ENCODE results near the gene ATE1.
"Not testable (repeated sequence)": the region's sequence is repeated elsewhere in the genome, so short reads cannot be mapped to it uniquely, and the experiment has no call there.

ATE1 gene

DNA sequence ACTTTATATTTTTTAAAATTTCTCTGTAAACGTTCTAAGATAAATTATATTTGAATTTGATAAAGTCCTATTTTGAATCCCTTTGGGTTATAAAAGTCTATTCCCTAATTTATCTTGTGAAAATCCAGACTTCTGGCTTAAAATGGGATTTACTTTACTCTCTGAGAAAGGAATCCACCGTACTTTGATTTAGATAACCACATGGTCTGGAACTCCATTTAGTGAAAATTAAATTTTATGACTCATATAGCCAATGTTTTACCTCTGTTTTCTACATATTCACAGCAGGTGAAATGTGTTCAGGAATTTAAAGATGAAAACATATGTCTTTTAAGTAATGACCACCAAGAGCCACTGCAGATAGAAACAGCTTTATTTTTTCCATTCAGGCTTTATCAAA is 187.8 kb downstream of the ATE1 start:
- no peak for DNase-seq (ENCODE audit: low read depth, low spot score)

DNA sequence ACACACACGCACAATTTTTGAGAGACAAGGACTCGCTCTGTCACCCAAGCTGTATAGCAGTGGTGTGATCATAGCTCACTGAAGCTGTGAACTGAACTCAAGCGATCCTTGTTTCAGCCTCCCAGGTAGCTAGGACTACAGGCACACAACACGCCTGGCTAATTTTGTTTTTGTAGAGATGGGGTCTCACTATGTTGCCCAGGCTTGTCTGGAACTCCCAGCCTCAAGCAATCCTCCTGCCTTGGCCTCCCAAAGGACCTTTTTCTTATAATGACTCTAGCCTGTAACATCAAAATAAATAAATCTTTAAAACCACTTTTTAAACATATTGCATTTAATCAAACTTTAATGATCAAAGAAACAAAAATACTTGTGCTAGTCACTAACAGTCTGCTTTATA is 188.7 kb downstream of the ATE1 start:
- no peak for DNase-seq (ENCODE audit: low read depth, low spot score)

DNA sequence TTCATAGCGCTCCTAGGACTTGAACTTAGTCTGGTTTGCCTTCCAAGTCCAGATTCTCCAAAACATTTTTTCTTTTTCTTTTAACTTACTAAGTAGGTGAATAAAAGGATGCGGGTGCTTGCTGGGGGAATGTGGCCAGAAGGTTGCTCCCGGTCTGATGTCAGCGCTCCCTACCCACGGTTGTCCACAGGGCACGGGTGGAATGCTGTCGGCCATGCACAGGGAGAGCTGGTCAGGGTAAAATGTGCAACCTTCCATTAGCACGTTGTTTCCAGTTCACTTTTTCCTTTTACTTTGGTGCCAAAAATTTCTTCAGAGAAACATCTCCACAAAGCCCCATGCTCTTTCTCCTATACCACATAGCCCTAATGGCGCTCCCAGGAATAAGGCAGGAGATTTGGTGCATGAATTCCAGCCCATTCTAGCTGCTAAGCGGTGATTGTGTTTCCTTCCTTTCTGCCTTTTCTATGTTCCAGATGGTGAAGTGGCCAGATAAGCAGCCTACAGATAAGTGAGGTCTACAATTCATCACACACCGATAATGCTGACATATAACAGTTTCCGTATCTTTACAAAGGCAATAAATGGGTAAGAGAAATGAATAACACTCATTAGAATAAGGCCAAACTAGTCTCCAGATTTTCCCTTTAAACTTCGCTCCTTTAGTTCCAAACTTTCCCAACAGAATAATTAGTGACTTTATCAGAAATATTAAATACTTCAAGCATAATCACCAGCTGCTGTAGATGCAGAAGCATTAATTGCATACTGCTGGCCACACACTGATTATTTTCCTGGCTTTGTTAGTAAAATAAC is 191.3 kb downstream of the ATE1 start:
- no peak for DNase-seq (ENCODE audit: low read depth, low spot score)

DNA sequence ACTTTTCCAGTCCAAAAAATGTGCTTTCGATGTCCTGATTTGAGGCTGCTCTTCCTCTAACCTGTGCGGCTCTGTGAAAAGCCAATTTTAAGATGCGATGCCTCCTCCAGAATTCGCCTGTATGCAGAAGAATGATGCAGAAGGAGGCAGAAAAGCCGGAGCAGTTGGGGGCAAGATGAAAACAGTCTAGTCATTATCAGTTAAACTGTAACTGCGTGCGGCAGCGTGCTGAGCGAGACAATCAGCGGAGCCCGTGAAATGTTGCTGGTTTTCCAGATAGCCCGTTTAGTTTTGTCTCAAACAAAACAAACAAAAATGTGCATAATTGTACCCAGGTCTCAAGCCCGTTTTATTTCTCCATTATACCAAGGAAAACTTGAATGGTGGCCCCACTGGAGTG is 192.6 kb downstream of the ATE1 start:
- DNase-seq (ENCODE audit: low read depth, low spot score), result no peak

DNA sequence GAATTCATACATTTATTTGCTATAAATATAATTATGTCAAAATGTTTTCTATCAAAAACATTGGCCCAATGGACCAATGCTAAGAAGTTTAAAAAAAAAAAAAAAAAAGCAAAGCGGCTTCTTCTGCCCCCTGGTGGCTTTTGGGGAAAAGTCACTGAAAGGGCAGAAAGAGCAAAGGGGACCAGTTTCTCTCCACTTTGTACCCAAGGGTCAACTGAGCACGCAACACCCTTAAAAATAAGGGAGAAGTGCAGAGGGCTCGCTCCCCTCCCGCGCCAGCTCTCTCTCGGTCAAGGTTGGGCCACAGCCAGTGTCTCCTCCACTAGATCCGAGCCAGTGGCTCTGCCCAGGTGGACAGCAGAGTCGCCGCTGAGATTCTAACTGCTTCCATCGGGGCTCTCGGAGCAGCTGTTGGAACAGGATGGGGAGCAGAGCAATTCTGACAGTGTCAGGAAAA is 193.2 kb downstream of the ATE1 start:
- no peak for DNase-seq (ENCODE audit: low read depth, low spot score)

DNA sequence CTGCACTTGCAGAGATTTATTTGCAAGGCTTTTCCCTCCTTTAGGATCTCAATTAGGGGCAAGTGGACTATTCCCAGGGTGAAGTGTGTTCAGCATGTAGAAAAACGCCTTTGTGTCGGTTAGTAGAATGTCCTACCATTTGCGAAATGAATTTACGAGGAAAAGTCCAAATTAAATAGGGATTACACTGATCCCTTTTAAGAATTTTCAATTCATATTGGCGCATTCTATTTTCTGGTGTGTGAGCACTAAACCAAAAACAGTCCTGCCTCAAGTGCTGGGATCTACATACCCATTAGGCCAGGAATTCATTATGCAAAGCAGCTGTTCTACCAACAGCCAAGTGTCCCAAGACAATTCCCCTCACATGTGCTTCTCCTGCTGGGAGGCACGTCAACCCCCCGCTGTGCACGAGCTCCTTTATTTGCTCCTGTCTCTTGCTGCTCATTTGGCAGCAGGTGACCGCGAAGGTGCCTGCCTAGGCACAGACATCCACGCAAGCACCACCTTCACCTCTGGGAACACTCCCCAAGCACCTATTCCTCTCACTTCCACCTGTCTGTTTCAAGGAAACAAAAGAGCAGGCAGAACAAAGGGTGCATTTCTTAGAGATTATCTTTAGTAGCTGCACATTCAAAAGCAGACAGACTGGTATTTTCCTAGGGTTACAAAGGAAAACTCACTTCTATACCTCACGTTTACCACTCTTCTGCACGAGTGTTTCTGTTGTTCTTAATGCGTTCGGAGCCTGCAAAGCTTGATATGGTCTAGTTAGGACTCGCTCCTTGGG is 195.0 kb downstream of the ATE1 start:
- no peak for DNase-seq (ENCODE audit: low read depth, low spot score)

GRCh38 chr10:121732172-121732571 is 195.7 kb downstream of the ATE1 start:
- no peak for DNase-seq (ENCODE audit: low read depth, low spot score)

DNA sequence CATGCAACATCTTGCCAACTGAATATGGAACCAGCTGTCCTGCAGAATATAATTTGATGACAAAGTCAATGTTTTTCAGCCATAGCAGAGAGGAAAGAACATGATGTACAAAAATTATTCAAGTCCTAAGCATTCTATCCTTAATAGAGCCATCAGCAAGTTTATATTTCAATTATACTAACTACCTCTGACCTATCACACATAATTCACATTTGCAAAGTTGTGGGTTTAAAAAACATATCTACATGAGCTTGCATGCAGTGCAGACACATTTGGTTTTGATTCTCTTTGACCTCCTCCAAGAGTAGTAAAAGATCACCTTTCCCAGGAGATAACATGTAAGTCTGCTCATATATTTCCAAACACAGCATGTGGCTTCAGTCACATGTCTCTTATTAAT is 203.5 kb downstream of the ATE1 start:
- DNase-seq (ENCODE audit: low read depth, low spot score), result no peak

DNA sequence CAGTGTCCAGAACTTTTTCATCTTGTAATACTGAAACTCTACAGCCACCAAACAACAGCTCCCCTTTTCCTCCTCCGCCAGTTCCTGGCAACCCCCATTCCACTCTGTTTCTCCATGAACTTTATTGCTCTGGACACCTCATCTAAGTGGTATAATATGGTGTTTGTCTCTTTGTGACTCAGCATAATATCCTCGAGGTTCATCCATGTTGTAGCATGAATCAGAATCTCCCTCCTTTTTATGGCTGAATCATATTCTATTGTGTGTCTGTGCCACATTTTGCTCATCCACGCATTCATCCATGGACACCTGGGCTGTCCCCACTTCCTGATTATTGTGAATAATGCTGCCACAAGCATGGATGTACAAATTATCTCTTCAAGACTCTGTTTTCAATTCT is 205.2 kb downstream of the ATE1 start:
- DNase-seq (ENCODE audit: low read depth, low spot score), result no peak

DNA sequence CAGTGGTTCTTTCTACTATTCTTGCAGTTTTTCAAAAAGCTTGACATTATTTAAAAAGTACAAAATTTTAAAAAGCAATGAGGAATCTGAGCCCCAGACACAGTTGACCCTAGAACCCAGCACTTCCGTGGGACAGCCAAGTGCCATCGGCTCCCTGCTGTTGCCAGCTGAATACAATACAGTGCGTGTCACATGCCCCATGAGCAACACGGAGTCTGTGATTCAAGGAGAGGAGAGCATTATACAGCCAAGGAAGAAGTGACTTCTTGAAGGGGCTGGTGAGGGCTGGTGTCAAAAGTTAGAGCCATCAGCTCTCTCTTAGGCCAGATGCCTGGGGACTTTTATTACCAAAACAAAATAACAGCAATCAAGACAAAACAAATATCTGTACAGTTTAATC is 206.6 kb downstream of the ATE1 start:
- no peak for DNase-seq (ENCODE audit: low read depth, low spot score)

DNA sequence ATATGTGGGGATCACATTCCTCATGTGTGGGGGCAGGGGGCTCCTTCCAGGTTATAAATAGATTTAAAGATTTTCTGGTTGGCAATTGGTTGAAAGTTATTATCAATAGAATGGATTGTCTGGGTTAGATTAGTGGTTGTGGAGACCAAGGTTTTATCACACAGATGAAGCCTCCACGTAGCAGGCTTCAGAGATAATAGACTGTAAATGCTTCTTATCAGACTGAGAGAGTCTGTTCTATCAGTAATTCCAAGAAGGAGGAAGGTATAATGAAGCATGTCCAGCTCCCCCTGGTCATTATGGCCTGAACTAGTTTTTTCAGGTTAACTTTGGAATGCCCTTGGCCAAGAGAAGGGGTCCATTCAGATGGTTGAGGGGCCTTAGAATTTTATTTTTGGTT is 211.9 kb downstream of the ATE1 start:
- no peak for DNase-seq (ENCODE audit: low read depth, low spot score)

DNA sequence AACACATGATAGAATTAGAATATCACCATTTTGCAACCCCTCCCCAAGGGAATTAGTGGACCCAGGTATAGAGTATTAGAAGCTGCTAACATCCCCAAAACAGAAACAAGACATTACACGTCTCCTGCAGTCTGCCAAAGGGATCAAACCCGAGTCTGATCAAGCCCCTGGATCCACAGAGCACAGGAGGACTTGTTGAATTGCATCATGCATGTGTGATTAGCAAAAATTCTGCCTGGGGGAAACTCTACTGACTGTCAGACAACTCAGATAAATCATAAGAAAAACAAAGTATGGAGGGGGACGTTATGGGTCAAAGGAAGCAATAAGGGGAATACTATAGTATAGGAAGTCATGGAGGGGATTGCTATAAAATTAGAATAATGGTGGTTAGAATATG is 212.8 kb downstream of the ATE1 start:
- no peak for DNase-seq (ENCODE audit: low read depth, low spot score)

GRCh38 chr10:121713486-121713885 is 214.3 kb downstream of the ATE1 start:
- no peak for DNase-seq (ENCODE audit: low read depth, low spot score)

DNA sequence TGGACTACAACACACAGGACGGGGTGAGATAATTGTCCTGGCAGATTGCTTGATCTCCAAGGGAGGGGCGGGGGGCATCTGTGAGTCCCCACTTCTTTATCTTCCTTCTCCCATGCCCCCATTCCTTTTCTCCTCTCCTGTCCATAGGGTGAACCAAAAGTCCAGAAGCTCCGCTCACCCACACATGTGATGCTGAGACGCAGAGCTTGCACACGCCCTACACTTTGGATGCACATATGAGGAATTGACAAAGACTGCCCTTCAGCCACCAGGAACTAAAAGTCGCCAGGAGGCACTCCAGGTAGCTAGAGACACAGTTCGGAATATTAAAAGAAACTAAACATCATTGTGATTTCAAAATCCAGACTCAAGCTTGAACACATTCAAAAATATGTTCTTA is 216.9 kb downstream of the ATE1 start:
- no peak for DNase-seq (ENCODE audit: low read depth, low spot score)

DNA sequence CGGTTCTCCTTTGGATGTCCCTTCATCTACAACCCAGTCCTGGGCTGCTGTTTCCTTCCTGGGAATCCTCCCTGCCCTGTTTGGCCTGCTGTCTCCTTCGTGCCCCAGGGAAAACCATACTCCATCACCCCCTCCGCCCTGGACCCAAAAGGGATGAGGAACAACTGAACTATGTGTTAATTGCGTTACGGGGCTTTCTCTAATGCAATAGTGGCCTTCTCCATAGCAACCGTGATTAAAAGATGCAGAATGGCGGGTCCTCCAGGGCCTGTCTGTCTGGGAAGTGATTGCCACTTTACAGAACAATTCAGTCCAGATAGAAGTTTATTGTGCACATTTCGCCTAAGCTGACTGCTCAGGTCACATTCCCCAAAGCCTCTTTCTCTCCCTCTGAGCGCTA is 217.6 kb downstream of the ATE1 start:
- no peak for DNase-seq (ENCODE audit: low read depth, low spot score)

GRCh38 chr10:121709675-121710073 is 218.2 kb downstream of the ATE1 start:
- no peak for DNase-seq (ENCODE audit: low read depth, low spot score)

DNA sequence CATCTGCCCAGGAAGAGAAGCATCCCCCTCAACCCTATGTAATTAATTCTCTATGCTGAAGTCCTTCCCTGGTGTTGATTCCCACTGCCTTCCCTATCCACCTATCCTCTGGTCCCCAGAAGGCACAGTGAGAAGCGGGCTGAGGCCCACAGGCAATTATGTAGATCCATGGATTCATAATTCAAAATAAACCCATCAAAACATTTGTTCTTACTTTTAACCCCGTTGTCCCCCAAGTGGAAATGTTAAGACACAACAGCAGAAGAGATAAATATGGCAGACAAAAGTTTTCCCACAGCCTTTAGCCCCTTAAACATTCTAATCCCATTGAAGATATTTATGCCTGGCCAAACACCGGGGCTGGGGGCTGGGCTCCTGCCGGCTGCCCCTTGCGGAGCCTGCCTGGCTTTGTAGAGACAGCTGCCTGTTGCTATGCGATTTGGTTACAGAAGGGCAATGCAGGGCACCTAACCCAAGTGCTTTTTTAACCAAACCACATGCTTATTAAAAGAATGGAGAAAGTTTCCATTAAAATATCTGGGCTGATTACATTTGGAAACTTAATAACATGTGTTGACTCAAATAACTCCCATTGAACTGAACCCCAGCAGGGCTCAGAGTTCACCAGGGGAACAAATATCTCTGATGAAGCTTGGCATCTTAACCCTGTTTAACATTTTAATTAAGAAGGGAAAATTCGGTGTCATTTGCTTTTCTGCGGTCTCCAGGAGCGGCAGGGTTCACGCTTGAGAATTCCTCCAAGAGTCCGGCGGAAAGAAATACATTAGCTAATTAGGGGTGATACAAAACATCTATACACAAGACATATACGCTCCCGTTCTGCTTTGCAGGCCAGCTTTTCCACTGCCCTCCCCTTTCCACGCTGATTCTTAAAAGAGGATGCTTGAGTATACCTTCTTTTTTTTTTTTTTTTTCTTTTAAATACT is 218.8 kb downstream of the ATE1 start:
- no peak for DNase-seq (ENCODE audit: low read depth, low spot score)

DNA sequence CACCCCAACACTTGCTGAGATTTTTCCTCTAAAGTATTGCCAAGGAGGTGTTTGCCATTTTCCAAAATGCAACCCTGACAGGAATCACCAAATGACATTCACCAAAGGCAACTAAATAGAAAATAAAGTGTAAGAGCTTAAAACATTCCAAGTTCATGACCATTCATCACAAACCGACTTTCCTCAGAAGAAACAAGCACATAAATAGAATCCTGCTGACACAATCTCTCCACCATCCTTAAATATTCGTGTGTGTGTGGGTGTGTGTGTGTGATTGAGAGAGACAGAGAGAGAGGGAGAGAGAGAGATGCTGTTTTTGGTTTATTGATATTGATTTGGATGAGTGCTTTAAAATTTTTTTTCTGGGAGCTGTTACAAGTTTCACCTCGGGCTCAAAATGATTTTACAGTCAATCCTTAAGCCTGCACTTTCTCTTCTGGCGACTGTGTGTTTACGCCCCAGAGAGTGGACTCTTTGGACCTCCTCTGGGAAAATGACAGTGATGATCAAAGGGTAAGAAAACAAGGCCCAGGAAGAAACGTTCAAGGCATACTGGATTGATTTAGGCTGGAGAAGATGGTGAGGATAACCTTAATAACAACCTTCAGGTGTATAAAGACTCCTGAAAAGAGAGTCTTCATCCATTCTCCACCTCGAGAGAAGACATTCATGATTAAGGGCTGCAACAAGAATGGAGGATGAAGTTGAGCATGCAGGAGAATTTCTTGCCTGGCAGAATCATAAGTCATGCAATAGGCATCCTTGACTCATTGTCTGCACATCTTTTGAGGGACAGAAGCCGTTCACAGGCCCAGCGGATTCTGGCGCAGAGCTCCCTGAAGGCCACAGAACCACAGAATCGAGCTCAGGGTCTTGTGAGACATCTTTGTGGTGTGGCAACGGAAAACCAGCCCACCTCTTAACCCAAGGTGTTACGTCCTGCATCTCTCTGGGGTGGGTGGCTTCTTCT is 225.2 kb downstream of the ATE1 start:
- DNase-seq (ENCODE audit: low read depth, low spot score), result no peak

DNA sequence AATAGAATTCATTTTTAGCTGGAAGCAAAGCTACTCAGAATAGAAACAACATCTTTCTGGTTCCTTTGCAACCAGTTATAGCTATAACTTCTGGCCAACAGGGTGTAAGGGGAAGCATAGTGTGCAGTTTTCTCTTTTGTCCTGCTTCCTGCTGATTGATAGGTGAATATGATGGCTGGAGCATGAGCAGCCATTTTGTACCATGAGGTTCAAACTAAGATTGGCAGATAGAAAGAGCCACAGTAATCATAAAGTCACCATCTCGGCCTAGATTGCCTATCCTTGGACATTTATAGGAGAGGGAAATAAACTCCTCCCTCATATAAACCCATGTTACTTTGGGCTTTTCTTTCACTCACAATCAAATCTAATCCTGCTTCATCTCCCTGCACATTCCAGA is 227.4 kb downstream of the ATE1 start:
- no peak for DNase-seq (ENCODE audit: low read depth, low spot score)

DNA sequence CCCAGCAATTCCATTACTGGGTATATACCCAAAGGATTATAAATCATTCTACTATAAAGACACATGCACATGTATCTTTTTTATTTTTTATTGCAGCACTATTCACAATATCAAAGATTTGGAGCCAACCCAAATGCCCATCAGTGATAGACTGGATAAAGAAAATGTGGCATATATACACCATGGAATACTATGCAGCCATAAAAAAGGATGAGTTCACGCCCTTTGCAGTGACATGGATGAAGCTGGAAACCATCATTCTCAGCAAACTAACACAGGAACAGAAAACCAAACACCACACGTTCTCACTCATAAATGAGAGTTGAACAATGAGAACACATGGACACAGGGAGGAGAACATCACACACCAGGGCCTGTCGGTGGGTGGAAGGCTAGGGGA is 228.1 kb downstream of the ATE1 start:
- DNase-seq (ENCODE audit: low read depth, low spot score), result not testable (repeated sequence)

DNA sequence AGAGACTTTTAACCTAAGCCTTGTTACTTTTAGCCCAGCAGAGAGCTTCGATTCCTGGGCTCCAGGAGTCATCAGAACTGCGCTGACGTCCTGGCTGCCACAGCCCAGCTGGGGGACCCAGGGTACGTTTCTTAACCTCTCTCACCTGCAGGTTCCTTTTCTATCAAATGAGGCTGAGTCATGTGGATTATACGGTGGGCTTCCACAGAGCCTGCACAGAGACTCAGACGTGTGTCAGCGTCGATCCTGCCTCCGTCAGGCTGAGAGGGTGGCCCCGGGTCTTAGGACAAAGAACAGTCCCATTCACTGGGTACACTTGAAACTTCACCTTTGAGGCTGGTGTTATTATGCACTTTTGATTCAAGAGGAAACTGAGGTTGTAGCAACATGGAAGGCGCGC is 228.9 kb downstream of the ATE1 start:
- no peak for DNase-seq (ENCODE audit: low read depth, low spot score)
